Measurements from ENCODE around the gene MRPS35.

MRPS35 gene

DNA sequence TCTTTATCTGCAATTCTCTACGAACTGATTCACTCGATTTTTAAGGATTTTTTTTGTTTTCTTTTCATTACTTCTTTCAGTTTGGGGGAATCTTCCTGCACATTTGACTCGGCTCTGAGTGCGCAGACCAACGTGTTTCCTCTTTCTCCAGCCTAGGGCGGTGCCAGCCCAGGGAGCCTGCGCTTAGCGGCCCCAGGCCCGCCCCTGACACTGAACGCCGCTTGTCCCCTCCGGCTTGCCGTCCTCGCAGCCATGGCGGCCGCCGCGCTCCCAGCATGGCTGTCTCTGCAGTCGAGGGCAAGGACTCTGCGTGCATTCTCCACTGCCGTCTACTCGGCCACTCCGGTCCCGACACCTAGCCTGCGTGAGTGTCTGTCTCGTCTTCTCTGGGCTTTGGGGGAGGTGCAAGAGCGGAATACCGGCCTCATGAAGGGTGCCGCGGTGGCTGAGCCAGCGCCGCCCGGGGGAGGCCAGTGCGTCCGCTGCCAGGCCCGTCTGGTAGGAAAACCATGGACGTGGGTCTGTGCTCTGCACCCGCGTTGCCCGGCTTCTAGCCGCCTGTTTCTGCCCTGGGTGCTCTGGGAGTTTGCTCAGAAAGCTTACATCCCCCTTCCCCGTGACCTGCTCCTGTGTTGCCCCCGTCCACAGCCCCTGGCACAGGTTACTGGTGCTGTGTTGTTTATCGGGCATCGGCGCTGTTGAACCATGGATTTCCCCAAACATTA, at the start of gene MRPS35:
Gene MRPS35, plus strand, starts transcription at position 241 of the 725 bp plus-strand sequence. Its CDS starts 12 bp downstream, at position 253.
- peak; percentile 96 for DNase-seq (ENCODE audit: low spot score)

DNA sequence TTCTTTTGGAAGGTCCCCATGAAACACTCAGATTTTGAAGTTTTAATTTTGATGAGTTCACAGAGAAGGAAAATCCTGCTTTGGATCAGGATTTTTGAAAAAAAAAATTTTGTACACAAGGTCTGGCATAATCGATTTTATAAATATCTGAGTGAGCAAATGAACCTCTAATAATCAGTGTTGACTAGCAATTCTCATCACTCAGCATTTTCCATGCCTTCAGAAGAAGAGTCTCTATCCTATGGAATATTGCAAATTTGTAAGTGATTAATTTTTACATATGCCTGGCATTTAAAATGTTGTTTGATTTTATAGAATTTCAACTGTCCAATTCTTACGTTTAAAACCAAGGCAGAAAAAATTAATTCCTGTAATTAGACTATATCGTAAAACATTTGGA, 44.9 kb upstream of the MRPS35 start:
- no peak for DNase-seq (ENCODE audit: low spot score)

DNA sequence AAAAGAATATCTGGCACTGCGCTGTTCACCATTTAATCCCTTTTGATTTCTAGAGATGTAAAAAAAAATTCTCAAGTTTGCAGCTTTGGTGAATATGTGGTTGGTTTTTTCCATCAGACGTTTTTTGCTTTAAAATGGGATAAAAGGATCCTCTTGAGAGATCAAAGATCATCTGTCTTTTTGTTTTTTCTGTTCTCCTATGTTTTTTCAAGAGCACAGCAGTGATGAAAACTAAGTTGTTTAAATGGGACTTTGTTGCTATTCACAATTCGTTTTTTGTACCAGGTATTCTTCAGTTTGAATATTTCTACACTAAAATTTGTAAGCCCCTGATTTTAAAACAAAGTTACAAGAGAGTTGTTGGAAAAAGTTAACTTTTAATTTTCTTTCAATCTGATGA, 44.1 kb upstream of the MRPS35 start:
- no peak for DNase-seq (ENCODE audit: low spot score)

DNA sequence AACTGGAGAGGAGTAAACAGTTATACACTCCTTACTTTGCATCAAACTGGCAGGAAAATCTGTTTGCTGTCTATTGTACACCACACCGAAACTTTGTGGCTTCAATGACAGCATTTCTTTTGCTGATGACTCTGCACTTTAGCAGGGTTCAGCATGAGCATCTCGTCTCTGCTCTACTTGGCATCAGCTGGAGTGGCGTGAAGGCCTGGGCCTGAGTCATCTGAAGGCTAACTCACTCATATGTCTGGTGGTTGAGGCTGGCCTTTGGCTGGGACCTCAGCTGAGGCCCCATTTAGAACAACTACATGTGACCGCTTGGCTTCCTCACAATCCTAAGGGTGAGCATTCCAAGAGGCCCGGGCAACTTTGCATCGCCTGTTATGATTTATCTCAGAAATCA, 43.1 kb upstream of the MRPS35 start:
- no peak for DNase-seq (ENCODE audit: low spot score)

DNA sequence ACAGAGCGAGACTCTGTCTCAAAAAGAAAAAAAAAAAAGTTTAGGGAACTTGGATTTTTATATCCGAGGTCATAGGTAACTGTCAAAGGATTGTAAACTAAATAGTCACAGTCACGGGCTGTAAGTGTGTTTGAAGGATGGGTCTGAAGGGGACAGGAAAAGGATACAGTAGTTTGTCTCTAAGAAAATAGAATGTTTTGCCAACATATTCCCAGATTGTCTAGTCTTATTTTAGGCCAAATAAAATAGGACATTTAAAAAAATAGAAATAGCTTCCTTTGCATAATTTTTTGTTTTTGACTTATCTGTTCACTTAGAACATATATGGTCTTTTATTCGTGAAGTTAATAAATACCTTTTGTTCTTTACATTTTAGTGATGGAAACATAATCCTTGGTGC, 38.6 kb upstream of the MRPS35 start:
- no peak for DNase-seq (ENCODE audit: low spot score)

DNA sequence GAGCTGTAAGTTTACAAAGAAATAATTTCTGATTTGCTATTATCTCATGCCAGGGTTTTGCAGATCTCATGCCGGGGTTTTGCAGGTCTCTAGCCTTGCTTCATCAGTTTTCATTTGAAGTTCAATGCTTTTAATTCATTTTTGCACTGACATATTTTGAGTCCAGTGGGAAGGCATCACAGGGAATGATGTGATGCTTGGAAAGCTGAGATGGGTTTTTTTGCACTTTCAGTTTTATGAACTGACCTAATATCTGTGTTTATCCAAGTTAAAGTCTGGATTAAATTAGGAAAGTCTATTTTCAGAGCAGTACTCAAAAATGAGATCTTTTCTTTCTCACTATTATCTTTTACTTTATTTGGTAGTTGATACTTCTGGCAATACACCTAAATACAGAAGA, 38.0 kb upstream of the MRPS35 start:
- DNase-seq (ENCODE audit: low spot score) = no peak

DNA sequence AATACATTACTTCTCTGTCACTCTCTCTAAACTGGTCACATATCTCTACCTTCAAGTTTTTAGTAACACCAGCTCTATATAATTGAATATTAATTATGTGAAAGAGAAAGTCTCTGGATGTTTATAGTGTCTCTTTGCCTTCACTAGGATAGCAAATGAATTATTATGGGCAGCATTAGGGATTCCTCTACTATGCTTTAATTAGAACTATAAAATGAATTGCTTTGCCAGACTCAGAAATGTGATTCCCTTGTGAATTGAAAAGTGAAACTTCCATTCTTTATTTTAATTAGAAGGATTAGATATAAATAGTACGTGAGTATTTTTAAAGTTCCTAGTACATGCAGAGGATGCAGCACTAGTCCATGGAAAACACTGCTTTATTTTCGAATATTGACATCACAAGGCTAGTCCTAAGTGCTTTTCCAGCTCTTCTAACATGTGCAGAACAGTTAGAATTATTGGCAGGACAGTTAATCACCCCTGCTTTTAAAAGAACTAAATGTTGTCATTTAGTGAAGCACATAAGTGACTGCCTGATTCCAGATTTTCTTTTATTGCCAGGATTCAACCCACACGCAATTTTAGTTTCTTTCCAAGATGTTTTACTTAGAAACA, 37.4 kb upstream of the MRPS35 start:
- DNase-seq (ENCODE audit: low spot score) = no peak

DNA sequence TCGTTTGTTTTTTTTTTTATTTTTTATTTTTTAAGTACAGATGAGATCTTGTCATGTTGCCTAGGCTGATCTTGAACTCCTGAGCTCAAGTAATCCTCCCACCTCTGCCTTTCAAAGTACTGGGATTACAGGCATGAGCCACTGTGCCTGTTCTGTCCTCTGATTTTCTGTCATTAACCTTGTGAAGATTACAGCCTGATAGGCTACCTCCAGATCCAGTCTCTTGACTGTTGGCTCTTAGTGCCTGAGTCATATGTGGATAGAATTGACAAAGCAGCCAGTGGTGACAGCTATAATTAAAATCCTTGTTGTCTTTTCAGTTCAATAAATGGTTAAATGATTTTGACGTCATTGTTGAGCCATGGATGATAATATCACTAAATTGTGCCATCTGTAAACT, 35.6 kb upstream of the MRPS35 start:
- no peak for DNase-seq (ENCODE audit: low spot score)

DNA sequence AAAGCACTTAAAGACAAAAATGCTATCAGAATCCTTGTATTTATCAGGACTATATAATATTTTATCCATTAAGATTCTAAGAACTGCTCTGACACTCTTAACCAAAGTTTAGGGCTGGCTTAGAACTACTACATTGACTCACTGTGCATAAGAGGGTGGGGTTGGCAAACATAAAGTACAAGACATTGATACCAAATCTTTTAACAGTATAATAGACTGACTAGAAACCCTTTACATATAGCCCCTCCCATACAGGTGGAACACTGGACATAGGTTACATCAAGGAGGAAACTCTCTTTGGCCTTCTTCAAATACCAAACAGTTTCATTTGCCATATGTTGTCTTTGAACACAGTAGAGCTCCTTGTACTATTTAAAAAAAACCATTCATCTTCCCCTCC, 30.0 kb upstream of the MRPS35 start:
- DNase-seq (ENCODE audit: low spot score) = no peak

DNA sequence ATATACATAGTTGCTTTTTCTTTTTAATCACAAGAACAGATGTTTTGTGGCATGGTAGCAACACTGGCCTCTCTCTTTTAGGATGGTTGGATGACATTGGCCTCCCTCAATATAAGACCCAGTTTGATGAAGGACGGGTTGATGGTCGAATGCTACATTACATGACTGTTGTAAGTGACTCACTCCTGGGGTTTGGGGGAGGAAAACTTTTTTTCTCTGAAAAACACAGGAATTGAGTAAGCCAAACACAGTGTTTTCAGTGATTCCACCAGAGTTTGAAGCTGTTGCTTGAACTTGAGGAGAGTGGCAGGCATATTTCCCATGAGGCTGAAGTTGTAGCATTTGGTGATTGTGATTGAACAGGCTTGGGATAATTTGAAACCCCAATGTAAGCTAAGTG, 28.1 kb upstream of the MRPS35 start:
- no peak for DNase-seq (ENCODE audit: low spot score)

DNA sequence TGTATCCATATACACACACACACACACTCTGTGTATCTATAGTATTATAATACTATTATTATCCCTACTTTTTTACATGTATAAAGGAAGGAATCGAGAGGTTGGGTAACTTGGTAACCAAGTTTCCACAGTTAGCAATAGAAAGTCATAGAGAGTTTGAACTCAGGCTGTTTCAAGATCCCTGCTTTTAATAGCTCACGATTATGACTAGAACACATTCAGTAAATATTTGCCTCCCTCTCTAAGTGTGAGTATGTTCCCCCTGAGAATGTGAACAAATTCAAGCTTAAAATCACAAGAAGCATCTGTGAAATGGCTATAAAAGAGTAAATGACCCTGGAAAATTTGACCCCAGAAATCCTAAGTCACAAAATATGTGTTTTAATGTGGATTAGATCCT, 25.4 kb upstream of the MRPS35 start:
- no peak for DNase-seq (ENCODE audit: low spot score)

DNA sequence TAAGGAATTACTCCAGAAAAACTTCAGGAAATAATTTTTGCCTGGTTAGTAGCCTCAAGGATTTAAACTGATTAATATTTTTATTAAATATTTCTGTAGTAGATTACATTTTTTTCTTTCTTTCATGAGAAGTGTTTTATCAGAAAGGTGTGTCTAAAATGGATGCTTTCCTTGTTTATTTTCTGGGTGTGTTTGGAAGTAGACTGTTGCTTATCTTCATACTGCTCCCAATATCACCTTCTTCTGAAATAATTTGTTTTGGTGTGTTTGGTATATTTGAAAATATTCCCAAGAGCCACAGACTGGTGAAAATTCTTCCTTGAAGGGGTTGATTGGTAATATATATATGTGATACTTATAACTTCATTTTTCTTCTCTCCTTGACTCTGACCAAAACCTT, 24.5 kb upstream of the MRPS35 start:
- DNase-seq (ENCODE audit: low spot score) = peak; percentile 21

DNA sequence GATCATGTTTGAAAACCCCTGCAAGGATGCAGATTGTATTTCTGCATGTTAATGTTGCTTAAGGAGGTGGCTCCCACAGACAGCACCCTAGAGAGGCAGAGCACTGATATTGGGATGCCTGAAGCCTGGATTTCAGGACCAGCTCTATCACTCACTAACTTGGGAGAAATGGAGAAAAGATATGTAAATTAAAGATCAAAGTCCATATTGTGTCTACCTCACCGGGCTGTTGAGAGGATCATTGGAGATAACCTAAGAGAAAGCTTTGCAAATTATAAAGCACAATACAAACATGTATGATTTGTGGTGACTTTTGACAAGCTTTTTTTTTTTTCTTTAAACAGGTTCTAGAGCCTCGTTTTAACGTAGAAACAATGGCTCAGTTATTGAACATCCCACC, 22.0 kb upstream of the MRPS35 start:
- no peak for DNase-seq (ENCODE audit: low spot score)

DNA sequence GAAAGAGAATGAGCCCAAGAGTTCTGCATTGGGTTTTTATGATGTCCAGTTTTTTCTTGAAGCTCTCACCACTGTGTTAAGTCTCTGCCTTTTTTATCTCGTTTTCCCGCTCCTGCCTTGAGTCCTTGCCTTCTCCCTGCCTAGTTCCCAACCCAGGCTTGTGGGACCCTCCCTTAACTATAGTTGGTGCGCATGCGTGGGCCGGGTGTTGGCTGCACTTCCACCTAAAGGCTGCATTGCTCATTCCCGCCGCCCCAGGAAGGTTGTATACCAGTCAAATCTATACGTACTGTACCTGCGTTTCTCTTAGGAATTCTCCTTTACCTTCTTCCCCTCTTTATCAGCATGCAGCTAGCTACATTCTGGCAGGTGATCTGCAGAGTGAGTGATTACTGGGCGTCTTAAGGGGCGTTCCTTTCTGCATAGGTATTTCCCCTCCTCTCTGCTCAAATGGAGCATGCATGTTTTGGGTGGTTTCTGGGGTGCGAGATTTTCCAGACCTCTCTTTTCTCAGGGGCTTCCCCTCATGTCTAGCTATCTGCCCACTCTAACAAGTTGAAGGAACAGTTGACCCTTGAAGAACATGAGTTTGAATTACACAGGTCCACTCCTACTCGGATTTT, 21.0 kb upstream of the MRPS35 start:
- no peak for DNase-seq (ENCODE audit: low spot score)

DNA sequence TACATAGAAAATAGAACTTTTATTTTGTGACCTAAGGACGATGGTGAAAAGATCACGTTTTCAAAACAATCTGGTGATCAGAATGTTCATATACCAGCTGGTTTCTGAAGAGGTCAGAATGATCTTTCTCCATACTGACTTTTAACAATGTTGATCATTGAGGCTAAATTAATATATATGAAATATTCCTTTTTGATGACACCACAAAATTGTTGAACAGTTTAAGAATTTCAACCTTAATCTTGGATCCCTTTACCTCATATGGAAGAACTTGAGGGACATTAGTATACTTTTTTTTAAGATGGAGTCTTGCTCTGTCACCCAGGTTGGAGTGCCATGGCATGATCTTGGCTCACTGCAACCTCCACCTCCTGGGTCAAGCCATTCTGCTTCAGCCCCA, 17.2 kb upstream of the MRPS35 start:
- no peak for DNase-seq (ENCODE audit: low spot score)

DNA sequence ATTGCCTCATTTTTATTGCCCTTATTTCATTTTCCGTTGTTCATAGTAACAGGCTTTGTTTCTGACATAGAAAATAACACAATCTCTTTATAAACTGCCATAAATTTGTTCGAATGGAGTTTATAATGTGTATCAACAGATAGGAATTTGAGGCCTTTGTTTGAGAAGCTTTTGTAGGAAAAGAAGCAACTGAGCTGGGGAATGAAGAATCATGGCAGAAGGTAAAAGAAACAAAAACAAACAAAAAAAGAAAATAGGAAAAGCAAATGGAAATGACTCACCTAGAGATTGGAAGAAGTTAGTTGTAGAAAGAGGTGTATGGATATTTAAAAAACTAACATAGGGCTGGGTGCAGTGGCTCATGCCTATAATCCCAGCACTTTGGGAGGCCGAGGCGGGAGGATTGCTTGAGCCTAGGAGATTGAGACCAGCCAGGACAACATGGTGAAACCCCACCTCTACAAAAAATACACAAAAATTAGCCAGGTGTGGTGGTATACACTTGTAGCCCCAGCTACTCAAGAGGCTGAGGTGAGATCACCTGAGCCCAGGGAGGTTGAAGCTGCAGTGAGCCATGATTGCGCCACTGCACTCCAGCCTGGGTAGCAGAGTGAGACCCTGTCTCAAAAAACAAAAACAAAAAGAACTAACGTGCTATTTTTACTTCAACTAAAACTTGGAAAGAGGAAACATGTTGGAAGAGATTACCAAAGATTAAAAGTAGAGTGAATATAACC, 14.9 kb upstream of the MRPS35 start:
- DNase-seq (ENCODE audit: low spot score) = no peak

DNA sequence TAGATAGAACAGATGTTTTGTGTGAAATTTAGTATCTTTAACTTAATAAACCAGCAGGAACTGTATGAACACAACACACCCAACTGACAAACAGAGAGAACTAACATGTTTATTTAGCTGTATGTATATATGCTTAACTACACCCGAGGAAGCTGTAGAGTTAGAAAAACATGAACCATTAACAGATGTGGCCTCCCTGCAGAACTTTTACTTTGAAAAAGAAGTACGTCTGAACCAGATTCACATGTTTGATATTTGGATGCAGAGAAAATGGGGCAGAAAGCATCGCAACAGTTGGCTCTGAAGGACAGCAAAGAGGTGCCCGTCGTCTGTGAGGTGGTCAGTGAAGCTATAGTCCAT, 14.4 kb upstream of the MRPS35 start, which contains the start of gene REP15:
Gene REP15, plus strand, starts transcription at position 155 of the 360 bp plus-strand sequence. Its CDS starts 116 bp downstream, at position 271.
- no peak for DNase-seq (ENCODE audit: low spot score)

DNA sequence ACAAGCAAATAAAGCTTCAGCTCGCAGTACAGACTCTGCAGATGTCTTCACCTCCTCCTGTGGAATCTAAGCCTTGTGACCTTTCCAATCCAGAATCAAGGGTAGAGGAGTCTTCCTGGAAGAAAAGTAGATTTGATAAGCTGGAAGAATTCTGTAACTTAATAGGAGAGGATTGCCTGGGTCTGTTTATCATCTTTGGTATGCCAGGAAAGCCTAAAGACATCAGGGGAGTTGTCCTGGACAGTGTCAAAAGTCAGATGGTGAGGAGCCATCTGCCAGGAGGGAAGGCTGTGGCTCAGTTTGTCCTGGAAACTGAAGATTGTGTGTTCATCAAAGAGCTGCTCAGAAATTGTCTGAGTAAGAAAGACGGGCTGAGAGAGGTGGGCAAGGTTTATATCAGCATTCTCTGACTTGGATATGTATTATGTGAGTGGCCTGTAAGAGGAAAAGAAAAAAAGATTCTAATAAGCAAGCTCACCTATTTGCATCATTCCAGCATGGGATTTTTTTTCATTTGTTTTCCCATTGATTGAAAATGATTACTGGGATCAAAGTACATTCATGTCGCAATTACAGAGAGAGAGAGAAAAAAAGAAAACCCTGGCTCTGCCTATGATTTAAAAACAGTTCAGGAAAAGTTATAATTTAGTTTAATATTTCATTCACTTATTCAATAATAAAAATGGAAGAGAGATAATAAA, 13.6 kb upstream of the MRPS35 start:
- DNase-seq (ENCODE audit: low spot score) = no peak

DNA sequence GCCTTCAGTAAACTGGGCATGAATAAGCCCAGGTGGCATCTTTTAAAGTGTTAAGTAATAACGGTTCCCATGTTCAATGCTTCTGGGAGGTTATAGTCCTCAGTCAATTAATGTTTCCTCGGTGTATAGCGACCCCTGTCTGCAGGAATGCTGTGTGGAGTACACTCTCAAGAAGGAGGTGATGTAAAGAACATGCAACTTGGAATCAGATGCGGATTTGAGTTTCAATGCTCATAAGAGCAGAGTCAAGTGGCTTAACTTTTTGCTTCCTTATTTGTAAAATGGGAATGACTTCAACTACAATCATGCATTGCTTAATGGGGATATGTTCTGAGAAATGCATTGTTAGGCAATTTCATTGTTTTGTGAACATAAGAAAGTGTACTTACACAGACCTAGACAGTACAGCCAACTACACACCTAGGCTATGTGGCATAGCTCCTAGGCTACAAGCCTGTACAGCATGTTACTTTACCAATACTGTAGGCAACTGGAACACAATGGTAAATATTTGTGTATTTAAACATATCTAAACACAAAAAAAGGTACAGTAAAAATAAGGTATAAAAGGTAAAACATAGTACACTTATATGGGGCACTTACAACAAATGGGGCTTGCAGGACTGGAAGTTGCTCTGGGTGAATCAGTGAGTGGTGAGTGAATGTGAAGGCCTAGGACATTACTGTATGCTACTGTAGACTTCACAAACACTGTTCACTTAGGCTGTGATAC, 6.7 kb upstream of the MRPS35 start:
- DNase-seq (ENCODE audit: low spot score) = peak; percentile 88

DNA sequence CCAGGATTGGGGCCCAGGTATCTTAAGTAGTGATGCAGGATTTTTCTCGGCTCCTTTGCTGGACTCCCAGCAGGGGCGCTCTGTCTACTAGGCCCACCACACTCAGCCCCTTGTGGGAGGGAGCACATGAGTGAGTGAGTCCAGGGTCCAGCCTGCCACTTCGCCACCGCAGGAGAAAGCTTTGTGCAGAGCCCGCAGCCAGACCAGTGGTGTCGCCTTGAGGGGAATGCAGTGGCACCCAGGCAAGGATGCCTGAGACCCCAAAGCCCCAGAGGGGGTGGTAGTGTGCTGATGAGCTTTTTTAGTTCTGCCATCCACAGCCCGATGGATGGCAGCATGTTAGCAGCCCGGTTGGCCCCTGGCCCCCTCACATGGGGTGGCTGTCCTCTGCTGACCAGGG, 5.4 kb upstream of the MRPS35 start:
- DNase-seq (ENCODE audit: low spot score) = no peak

DNA sequence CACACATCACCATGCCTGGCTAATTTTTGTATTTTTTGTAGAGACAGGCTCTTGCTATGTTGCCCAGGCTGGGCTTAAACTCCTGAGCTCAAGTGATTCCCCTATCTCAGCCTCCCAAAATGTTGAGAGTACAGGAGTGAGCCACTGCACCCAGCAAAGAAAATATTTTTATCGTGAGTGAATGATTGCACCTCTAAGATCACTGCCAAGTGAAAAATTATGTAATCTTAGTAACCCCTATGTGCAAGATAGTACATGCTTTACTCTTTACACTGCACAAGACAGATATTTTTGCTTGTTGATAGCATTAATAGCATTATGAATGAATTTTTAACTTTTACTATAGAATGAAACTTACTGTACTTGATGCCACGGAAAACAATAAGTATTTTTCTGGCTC, 3.4 kb upstream of the MRPS35 start:
- no peak for DNase-seq (ENCODE audit: low spot score)
